ENCODE measurements around the gene SPIC. TPM values are rescaled to one million over a fixed set of nuclear protein-coding genes. Genes with fewer than 3 reads are reported as not detected.

Gene SPIC
- total and polyA plus RNA-seq, 2 of the 13 experiments (the other 11 are each of a cell fraction or from before 2014, with no cell fraction given) = not detected

- TF ChIP-seq ZGPAT (CRISPR knock-in tag; IDR thresholded peaks at IDR 0.05) (no peak), MXI1 (IDR thresholded peaks at IDR 0.05; ENCODE audit: borderline replicate concordance, low read depth, low read length) (no peak), ZNF235 (CRISPR knock-in tag; IDR thresholded peaks at IDR 0.05; ENCODE audit: borderline replicate concordance) (no peak), ZNF891 (CRISPR knock-in tag; IDR thresholded peaks at IDR 0.05) (no peak), ZNF740 (CRISPR knock-in tag; IDR thresholded peaks at IDR 0.05) (no peak)
Observed at GRCh38 chr12:101493556-101493955, 18.4 kb downstream of the SPIC start (continued).

GRCh38 chr12:101498252-101498651 lies 23.1 kb downstream of the SPIC start:
- Histone ChIP-seq H4K20me1 (ENCODE audit: insufficient read depth, low read length) (no peaks in the 10 kb centered on the region), H3K9me3 (ENCODE audit: low read length) (no peaks in the 10 kb centered on the region), H3K4me3 (replicated peaks in 1 of 3; ENCODE audit: insufficient read depth in 1 of 3, low read depth in 2 of 3, low read length in 3 of 3) (no peak overlapping the region), H3K36me3 (replicated peaks in 1 of 2; ENCODE audit: control insufficient read depth in 1 of 2, insufficient read depth in 2 of 2, low read length in 2 of 2) (no peaks in the 10 kb centered on the region), H2AFZ (ENCODE audit: low read length) (no peak overlapping the region), H3K79me2 (ENCODE audit: insufficient read depth, low read length) (no peaks in the 10 kb centered on the region), H3K4me2 (ENCODE audit: low read depth, low read length) (no peak overlapping the region), H3K27me3 (ENCODE audit: control insufficient read depth in 1 of 2, insufficient read depth in 2 of 2, low read length in 2 of 2) (no peaks in the 10 kb centered on the region; a peak in 3 of 5 replicates), H3K27ac (ENCODE audit: extremely low read length, insufficient read depth, low read length) (no peak overlapping the region), H3K4me1 (ENCODE audit: insufficient read depth, low read length) (no peaks in the 10 kb centered on the region), H3K9ac (ENCODE audit: insufficient read depth, low read depth, low read length) (no peak overlapping the region)
- in situ Hi-C loops (cut with HindIII; ENCODE audit: extremely low pct_ligation_motif_present, low pct_unique_long_range_greater_than_20kb) (no loop called here), intact Hi-C loops (cut with micrococcal nuclease; ENCODE audit: unreplicated experiment) (no loop called here)
- BruUV-seq (replicated peaks) = no TSS peak
- ATAC-seq (no peak), DNase-seq (ENCODE audit: low spot score) (no peak), FAIRE-seq (no peak)
- WGBS (ENCODE audit: low lambda C conversion rate) = 6% methylated on average over 3 of the region's 3 CpGs
- ChIA-PET POLR2A (no interaction called here), CTCF (ENCODE audit: low intra/inter-chr PET ratio, low total read pairs) (no interaction called here)
- TF ChIP-seq ZNF484 (CRISPR knock-in tag; IDR thresholded peaks at IDR 0.05; ENCODE audit: borderline replicate concordance, low read depth) (no peak), SNAI1 (CRISPR knock-in tag; IDR thresholded peaks at IDR 0.05; ENCODE audit: borderline replicate concordance) (no peak), ZNF253 (CRISPR knock-in tag; IDR thresholded peaks at IDR 0.05; ENCODE audit: borderline replicate concordance) (no peak), KLF11 (CRISPR knock-in tag; IDR thresholded peaks at IDR 0.05) (no peak), ZNF550 (CRISPR knock-in tag; IDR thresholded peaks at IDR 0.05; ENCODE audit: borderline replicate concordance) (no peak), ZNF652 (CRISPR knock-in tag; IDR thresholded peaks at IDR 0.05; ENCODE audit: borderline replicate concordance, low read depth) (no peak), BRCA1 (CRISPR knock-in tag; IDR thresholded peaks at IDR 0.05) (no peak), NFAT5 (CRISPR knock-in tag; IDR thresholded peaks at IDR 0.05) (no peak), NKX3-1 (CRISPR knock-in tag; IDR thresholded peaks at IDR 0.05) (no peak), MLXIP (CRISPR knock-in tag; IDR thresholded peaks at IDR 0.05; ENCODE audit: borderline replicate concordance) (no peak)

All from HepG2 (cell line).